NCI-H146 (cell line): ENCODE data around the gene CORO1A.
"Not testable (repeated sequence)": the region's sequence is repeated elsewhere in the genome, so short reads cannot be mapped to it uniquely, and the experiment has no call there.

Experiments used
- DNase-seq: peaks from one replicate; lab custom pipeline; 2025; lab: John Stamatoyannopoulos, UW

The CORO1A gene

DNA sequence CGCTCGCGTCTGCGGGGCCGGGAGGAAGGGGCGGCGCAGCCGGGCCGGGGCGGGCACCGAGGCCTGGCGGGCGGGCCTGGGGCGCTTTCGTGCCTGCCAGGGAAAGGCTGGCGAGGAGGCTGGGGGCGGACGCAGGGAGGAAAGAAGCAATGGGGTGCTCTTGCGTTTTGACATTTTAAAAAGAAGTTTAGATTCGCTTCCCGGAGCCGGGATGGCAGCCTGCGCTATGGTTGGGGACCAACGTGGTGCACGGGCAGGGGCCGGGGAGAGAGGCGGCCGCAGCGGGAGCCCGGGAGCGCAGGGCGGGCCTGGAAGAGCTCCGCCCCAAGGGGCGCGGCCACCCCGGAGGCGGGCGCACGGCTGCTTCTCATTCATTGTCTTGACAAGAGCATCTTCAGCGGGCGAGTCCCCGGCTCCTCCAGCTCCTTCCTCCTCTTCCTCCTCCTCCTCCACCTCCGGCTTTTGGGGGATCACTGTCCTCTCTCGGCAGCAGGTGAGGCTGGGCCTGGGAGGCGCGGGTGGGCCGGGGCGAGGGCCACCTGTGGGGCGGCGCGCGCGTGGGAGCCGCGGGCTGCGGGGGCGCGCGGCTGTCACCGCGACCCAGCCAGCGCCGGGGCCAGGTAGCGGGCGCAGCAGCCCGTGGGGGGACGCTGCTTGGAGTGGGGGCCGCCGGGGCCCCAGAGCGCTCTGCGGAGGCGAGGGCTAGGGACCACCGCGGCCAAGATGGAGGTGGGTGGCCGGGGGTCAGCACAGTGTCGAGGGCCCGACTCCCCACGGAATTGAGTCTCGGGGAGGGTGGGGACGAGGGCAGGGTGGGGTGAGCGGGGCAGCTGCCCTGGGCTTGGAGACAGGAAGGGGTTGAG lies at the start of gene CORO1A:
Gene CORO1A, plus strand, starts transcription at position 370 of the 863 bp plus-strand sequence. CDS start 1,608 bp downstream, outside the sequence.
- DNase-seq, result peak; percentile 82

DNA sequence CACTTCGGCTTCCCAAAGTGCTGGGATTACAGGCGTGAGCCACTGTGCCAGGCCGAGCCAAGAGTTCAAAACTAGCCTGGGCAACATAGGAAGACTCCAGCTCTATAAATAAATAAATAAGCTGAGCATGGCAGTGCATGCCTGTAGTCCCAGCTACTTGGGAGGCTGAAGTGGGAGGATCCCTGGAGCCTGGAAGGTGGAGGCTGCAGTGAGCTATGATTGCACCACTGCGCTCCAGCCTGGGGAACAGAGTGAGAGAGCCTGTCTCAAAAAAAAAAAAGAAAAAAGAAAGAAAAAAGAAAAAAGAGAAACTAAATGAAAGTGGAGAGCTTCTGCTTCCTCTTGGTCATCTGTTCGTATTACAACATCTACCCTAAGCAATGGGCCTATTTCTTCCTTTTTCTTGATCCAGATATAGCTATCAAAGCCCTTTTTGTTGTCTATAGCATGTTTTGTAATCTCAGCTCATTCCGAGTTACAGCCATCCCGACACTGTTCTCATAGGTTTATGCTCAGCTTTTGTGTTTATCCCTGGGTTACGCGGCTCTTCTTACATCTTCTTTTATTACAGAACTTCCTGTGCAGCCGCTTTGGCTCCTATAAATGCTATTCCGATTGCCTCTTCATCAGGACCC lies 46.3 kb upstream of the CORO1A start:
- DNase-seq, result no peak

DNA sequence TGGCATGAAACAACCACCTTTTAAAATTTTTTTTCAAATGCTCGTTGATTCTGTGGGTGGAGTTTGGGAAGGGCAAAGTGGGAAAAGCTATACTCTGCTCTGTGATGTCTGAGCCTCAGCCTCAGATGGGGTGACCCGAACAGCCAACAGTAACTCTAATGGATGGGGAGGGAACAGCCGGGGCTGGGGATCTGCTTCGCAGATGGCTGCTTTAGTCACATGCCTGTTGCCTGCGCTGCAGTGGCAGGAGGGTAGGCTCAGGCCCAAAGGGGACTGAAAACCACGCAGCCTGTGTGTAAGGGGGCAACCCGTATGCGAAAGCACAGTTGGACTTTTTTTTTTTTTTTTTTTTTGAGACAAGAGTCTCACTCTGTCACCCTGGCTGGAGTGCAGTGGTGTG lies 45.5 kb upstream of the CORO1A start:
- no peak for DNase-seq

DNA sequence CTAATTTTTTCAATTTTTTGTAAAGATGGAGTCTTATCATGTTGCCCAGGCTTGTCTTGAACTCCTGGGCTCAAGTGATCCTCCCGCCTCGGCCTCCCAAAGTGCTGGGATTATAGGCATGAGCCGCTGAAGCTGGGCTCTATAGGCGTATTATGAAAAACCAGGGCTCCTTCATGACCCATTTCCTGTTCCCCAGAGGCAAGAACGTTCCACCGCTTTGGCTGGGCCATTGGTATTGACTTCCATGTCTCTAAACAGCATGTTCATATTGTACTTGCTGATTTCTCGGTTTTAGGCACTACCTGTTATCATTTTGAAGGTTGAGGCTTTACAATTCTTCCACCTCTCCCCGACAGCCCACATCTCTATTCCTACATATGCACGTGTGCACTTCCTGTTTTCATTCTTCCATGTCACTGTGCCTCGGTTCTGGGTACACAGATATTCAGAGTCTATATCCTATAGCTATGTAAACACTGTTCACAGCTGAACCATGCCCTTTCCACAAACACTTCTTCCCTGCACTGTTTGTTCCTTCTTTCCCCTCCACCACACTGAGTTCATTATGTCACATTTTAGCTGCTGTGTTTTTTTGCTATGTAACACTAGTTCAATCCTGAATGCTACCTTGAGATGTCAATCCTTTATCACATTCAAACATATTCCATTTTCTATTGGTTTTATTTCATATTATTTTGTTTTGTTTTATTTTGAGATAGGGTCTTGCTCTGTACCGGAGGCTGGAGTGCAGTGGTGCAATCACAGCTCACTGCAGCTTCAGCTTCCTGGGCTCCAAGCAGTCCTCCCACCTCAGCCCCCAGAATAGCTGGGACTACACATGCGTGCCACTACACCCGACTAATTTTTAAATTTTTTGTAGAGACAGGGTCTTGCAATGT lies 43.6 kb upstream of the CORO1A start:
- peak; percentile 26 for DNase-seq

DNA sequence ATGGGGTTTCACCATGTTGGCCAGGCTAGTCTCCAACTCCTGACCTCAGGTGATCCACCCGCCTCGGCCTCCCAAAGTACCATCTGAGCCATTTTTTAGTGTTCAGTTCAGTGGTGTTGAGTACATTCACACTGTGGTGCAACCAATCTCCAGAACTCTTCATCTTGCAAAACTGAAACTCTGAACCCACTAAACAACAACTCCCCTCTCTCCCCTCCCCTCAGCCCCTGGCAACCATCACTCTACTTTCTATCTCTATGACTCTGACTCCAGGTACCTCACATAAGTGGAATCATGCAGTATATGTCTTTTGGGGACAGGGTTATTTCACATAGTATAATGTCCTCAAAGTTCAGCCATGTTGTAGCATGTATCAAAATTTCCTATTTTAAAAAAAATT lies 41.7 kb upstream of the CORO1A start:
- no peak for DNase-seq

DNA sequence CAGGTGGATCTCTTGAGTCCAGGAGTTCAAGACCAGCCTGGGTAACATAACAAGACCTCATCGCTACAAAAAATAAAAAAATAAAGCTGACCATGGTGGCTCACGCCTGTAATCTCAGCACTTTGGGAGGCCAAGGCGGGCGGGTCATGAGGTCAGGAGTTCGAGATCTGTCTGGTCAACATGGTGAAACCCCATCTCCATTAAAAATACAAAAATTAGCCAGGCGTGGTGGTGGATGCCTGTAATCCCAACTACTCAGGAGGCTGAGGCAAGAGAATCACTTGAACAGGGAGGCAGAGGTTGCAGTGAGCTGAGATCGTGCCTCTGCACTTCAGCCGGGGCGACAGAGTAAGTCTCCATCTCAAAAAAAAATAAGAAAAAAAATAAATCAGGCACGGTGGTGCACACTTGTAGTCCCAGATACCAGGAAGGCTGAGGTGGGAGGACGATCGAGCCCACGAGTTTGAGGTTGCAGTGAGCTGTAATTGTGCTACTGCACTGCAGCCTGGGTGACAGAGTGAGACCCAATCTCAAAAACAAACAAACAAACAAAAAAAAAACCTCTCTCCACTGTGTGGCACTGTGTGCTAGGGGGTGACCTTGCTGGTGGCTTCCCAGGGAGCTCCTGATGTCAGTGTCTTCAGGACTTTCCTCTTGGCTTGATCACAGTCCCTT lies 40.6 kb upstream of the CORO1A start:
- no peak for DNase-seq

DNA sequence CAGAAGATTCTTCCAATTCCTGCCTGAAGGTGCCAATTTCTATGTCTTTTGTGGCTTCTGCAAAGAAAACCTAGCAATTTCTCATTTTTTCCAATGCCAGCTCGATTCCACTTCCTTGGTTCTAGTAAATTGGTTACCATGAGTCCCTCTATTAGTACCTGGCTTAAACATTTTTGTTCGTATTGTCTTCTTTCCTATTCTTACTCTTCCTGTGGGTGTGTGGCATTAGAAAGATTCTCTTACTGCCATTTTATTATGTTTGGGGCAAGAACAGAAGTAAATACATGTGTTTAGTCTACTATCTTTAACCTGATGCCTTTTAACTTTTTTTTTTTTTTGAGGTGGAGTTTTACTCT lies 40.1 kb upstream of the CORO1A start:
- DNase-seq, result no peak

DNA sequence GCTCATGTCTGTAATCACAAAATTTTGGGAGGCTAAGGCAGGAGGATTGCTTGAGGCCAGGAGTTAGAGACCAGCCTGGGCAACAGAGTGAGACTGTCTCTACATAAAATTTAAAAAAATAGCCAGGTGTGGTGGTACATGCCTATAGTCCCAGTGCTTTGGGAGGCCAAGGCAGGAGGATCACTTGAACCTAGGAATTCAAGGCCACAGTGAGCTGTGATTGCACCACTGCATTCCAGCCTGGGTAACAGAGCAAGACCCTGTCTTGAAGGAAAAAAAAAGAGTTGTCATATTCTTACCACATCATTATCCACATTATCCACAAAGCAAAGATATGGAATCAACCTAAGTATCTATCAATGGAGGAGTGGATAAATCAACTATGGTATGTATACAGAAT lies 39.4 kb upstream of the CORO1A start:
- DNase-seq, result no peak

DNA sequence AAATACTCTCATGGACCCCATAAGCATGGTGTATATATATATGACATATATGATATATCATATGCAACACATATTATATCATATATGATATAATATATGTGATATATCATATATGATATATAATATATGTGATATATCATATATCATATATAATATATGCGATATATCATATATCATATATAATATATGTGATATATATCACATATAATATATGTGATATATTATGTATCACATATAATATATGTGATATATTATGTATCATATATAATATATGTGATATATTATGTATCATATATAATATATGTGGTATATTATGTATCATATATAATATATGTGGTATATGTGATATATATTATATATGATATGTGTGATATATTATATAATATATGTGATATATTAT lies 38.5 kb upstream of the CORO1A start:
- no peak for DNase-seq

DNA sequence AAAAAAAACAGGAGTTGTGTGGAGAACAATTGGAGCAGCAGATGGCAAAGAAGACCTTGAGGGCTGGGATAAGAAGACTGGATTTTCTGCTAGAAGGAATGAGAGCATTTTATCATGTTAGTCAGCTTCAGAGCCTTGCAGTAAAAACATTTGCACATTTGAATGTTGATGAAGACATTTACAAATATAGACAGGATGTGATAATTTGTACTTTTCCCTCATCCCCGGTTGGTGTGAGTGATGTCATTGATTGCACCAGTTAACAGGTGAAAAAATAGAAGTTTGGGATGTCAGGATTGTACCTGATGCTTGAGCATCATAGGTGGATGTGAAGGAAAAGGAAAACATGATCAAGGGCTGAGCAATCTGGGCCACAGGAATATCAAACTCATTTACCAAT lies 37.7 kb upstream of the CORO1A start:
- DNase-seq, result no peak

DNA sequence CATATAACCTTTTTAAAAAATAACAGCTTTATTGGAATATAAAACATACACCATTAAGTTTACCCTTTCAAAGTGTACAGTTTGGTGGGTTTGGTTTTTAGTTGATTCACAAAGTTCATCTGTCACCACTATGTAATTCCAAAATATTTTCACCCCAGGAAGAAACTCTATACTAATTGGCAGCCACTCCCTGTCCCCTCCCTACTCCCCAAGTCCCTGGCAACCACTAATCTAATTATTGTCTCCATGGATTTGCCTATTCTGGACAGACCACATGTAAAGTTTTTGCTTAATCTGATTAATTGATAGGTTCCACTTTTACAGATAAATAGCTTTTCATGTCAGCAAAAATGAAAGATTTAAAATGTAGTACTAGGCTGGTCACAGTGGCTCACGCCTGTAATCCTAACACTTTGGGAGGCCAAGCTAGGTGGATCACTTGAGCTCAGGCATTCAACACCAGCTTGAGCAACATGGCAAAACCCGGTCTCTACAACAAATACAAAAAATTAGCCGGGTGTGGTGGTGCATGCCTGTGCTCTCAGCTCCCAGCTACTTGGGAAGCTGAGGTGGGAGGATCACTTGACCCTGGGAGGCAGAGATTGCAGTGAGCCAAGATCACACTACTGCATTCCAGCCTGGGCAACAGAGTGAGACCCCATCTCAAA lies 35.4 kb upstream of the CORO1A start:
- DNase-seq, result no peak

DNA sequence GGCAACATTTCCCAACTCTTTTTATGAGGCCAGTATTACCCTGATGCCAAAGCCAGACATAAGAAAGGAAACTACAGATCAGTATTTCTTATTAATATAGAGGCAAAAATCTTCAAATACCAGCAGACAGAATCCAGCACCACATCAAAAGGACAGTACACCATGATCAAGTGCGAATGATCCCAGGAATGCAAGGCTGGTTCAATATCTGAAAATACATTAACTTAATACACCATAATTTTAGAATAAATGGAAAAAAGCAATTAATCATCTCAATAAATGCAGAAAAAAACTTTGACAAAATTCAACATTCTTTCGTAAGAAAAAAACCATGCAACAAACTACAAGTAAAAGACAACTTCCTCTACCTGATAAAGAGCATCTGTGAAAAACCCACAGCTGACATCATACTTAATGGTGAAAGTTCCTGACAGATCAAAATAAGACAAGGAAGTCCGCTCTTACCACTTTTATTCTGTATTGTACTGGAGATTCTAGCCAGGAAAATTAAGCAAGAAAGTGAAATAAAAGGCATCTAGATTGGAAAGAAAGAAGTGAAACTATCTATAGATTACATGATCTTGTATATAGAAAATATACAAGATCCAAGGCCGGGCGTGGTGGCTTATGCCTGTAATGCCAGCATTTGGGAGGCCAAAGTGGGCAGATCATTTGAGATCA lies 34.0 kb upstream of the CORO1A start:
- DNase-seq, result no peak

DNA sequence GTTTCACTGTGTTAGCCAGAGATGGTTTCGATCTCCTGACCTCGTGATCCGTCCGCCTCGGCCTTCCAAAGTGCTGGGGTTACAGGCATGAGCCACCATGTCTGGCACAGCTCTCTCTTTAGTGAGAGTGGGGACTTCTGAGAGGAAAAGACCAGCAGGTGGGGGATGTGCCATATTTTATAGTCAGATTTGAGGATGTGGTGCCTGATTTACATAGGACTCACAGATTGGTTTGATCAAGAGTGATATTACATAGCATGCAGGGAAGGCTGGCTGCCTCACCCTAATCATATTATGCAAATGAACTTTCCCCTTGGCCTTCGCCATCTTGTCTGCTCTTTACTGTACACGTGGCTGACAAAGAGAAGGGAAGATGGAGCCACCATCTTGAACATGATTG lies 32.3 kb upstream of the CORO1A start:
- DNase-seq, result no peak

DNA sequence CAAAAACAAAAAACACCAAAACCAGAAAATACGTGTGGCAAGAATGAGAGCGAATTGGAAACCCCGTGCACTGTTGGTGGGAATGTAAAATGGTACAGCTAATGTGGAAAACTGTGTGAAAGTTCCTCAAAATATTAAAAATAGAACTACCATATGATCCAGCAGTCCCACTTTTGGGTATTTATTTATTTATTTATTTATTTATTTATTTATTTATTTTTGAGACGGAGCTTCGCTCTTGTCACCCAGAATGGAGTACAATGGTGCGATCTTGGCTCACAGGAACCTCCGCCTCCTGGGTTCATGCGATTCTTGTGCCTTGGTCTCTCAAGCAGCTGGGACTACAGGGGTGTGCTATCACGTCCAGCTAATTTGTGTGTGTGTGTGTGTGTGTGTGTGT lies 30.9 kb upstream of the CORO1A start:
- no peak for DNase-seq

DNA sequence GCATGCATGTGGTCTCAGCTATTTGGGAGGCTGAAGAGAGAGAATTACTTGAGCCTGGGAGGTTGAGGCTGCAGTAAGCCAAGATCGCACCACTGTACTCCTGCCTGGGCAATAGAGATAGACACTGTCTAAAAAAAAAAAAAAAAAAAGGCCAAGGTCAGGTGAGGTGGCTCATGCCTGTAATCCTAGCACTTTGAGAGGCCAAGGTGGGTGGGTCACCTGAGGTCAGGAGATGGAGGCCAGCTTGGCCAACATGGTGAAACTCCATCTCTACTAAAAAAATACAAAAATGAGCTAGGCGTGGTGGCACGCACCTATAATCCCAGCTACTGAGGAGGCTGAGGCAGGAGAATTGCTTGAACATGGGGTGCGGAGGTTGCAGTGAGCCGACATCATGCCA lies 28.2 kb upstream of the CORO1A start:
- no peak for DNase-seq

DNA sequence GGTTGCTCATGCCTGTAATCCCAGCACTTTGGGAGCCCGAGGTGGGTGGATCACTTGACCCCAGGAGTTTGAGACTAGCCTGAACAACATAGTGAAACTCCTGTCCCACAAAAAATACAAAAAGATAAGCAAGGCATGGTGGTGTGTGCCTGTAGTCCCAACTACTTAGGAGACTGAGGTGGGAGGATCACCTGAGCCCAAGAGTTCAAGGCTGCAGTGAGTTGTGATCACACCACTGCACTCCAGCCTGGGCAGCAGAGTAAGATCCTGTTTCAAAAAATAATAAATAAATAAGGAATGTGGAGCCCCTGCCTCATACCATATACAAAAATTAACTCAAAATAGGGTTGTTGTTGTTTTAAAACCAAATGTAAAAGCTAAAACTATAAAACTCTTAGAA lies 26.2 kb upstream of the CORO1A start:
- DNase-seq, result no peak

DNA sequence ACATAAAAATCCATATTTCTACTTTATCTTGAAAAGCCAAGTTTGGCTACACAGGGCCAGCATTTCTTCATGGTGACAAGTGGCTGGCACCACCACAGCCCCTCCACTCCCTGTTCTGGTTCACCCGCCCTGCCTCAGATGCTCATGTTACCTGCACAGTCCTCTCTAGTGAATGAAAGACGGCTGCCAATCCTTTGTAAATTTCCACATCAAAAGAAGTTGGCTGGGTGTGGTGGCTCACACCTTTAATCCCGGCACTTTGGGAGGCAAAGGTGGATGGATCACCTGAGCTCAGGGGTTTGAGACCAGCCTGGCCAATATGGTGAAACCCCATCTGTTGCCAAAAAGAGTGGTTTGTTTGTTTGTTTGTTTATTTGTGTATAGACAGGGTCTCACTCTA lies 19.9 kb upstream of the CORO1A start:
- DNase-seq, result no peak

DNA sequence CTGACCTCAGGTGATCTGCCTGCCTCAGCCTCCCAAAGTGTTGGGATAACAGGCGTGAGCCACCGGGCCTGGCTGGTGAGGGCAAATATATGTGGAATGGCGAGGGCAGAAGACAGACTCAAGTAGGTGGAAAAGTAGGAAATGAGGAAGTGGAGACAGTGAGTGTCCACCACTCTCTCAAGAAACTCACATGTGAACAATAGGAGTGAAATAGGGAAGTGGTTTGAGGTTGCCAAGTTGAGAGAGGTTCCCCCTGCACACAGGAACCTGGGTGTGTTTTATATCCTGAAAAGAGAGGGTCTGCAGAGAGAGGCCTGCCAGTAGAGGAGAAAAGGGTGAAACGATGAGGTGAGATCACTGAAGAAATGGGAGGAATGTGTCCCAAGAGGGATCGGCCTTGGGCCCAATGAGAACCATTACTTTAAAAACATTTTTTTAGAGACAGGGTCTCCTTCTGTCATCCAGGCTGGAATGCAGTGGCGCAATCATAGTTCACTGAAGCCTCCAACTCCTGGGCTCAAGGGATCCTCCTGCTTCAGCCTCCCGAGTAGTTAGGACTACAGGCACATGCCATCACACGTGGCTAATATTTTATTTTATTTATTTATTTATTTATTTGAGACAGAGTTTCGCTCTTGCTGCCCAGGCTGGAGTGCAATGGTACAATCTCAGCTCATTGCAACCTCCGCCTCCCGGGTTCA lies 17.1 kb upstream of the CORO1A start:
- DNase-seq, result no peak

DNA sequence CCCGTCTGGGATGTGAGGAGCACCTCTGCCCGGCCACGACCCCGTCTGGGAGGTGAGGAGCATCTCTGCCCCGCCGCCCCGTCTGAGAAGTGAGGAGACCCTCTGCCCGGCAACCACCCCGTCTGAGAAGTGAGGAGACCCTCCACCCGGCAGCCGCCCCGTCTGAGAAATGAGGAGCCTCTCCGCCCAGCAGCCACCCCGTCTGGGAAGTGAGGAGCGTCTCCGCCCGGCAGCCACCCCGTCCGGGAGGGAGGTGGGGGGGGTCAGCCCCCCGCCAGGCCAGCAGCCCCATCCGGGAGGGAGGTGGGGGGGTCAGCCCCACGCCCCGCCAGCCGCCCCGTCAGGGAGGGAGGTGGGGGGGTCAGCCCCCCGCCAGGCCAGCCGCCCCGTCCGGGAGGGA lies 14.7 kb upstream of the CORO1A start:
- not testable (repeated sequence) for DNase-seq

DNA sequence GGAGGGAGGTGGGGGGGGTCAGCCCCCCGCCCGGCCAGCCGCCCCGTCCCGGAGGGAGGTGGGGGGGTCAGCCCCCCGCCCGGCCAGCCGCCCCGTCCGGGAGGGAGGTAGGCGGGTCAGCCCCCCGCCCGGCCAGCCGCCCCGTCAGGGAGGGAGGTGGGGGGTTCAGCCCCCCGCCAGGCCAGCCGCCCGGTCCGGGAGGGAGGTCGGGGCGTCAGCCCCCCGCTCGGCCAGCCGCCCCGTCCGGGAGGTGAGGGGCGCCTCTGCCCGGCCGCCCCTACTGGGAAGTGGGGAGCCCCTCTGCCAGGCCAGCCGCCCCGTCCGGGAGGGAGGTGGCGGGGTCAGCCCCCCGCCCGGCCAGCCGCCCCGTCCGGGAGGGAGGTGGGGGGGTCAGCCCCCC lies 14.0 kb upstream of the CORO1A start:
- DNase-seq, result not testable (repeated sequence)
